Activated naive CD8-positive, alpha-beta T cell treated with anti-CD3 and anti-CD28 coated beads, Interleukin-2, amount 50 U/mL, for 24 hours (primary cell): ENCODE results near the gene B4GALNT1.
"Not testable (repeated sequence)": the region's sequence is repeated elsewhere in the genome, so short reads cannot be mapped to it uniquely, and the experiment has no call there.

ENCODE experiments used
- ATAC-seq: fragments of 150-1000 bp; cut with Tn5 transposase; one replicate; pipeline ENCODE4 v1.10.0; 2021
- DNase-seq: peaks from one replicate; pipeline ENCODE4 v3.0.0; 2021
- H3K27ac Mint-ChIP-seq: one replicate; pipeline ENCODE4 v1.8.0; 2021; ENCODE audit warnings: mild to moderate bottlenecking, mixed read lengths
- H3K27me3 Mint-ChIP-seq: one replicate; pipeline ENCODE4 v1.8.0; 2021; ENCODE audit warnings: mixed read lengths
- H3K36me3 Mint-ChIP-seq: one replicate; pipeline ENCODE4 v1.8.0; 2021; ENCODE audit warnings: low read depth, mixed read lengths
- H3K4me1 Mint-ChIP-seq: one replicate; pipeline ENCODE4 v1.8.0; 2021; ENCODE audit warnings: mixed read lengths
- H3K4me3 Mint-ChIP-seq: one replicate; pipeline ENCODE4 v1.8.0; 2021; ENCODE audit warnings: mild to moderate bottlenecking, moderate library complexity, mixed read lengths
- H3K9me3 Mint-ChIP-seq: one replicate; pipeline ENCODE4 v1.8.0; 2021; ENCODE audit warnings: mixed read lengths

Gene B4GALNT1

GRCh38 chr12:57593187-57593586 lies 39.8 kb downstream of the B4GALNT1 start:
- ATAC-seq = no peak
- H3K4me1 Mint-ChIP-seq = peaks cover 22% of the 10 kb centered on the region
- DNase-seq = no peak
- no peak overlapping the region for H3K27ac Mint-ChIP-seq
- H3K27me3 Mint-ChIP-seq = no peaks in the 10 kb centered on the region
- H3K4me3 Mint-ChIP-seq = no peak overlapping the region
- H3K36me3 Mint-ChIP-seq = peaks cover 15% of the 10 kb centered on the region
- no peaks in the 10 kb centered on the region for H3K9me3 Mint-ChIP-seq

- no peaks in the 10 kb centered on the region for H3K9me3 Mint-ChIP-seq
- no peak overlapping the region for H3K27ac Mint-ChIP-seq
- peaks cover 22% of the 10 kb centered on the region for H3K4me1 Mint-ChIP-seq
Observed at GRCh38 chr12:57592551-57593165, 40.3 kb downstream of the B4GALNT1 start.

GRCh38 chr12:57591782-57592325 lies 41.1 kb downstream of the B4GALNT1 start:
- Mint-ChIP-seq H3K27me3 (no peaks in the 10 kb centered on the region), H3K27ac (peak overlapping the region; percentile 66), H3K9me3 (no peaks in the 10 kb centered on the region), H3K4me3 (peak overlapping the region; percentile 86), H3K36me3 (peaks cover 10% of the 10 kb centered on the region), H3K4me1 (peaks cover 22% of the 10 kb centered on the region)
- DNase-seq (no peak), ATAC-seq (no peak)

More at GRCh38 chr12:57592551-57593165, 40.3 kb downstream of the B4GALNT1 start:
- no peaks in the 10 kb centered on the region for H3K27me3 Mint-ChIP-seq
- DNase-seq (no peak), ATAC-seq (no peak)
- peak overlapping the region; percentile 86 for H3K4me3 Mint-ChIP-seq
- peaks cover 13% of the 10 kb centered on the region for H3K36me3 Mint-ChIP-seq

- Mint-ChIP-seq H3K27ac (peak within 1 kb of the TSS; percentile 75), H3K4me3 (peak within 1 kb of the TSS; percentile 86), H3K9me3 (no peaks in the 10 kb centered on the region), H3K4me1 (peaks cover 22% of the 10 kb centered on the region), H3K27me3 (no peaks in the 10 kb centered on the region), H3K36me3 (peaks cover 10% of the 10 kb centered on the region)
- peak; percentile 83 for DNase-seq
- ATAC-seq = peak; percentile 97
Observed at GRCh38 chr12:57590864-57591781, 41.9 kb downstream of the B4GALNT1 start, which contains the start of gene PIP4K2C. Gene PIP4K2C (plus strand): TSS chr12:57591192. CDS start chr12:57591290, 98 bp downstream.

GRCh38 chr12:57590479-57590863 lies 42.5 kb downstream of the B4GALNT1 start:
- Mint-ChIP-seq H3K4me1 (peaks cover 22% of the 10 kb centered on the region), H3K27me3 (no peaks in the 10 kb centered on the region), H3K36me3 (peaks cover 5% of the 10 kb centered on the region), H3K27ac (peak overlapping the region; percentile 75), H3K4me3 (peak overlapping the region; percentile 86), H3K9me3 (no peaks in the 10 kb centered on the region)
- DNase-seq = no peak
- ATAC-seq = no peak

GRCh38 chr12:57588951-57589610 lies 43.9 kb downstream of the B4GALNT1 start:
- H3K4me1 Mint-ChIP-seq = peaks cover 22% of the 10 kb centered on the region
- not testable (repeated sequence) for ATAC-seq, H3K36me3 Mint-ChIP-seq, H3K9me3 Mint-ChIP-seq, H3K4me3 Mint-ChIP-seq, DNase-seq, H3K27ac Mint-ChIP-seq, H3K27me3 Mint-ChIP-seq

- Mint-ChIP-seq H3K9me3 (no peaks in the 10 kb centered on the region), H3K4me1 (peaks cover 11% of the 10 kb centered on the region), H3K4me3 (no peak overlapping the region), H3K27ac (no peak overlapping the region), H3K36me3 (no peaks in the 10 kb centered on the region), H3K27me3 (peaks cover 3% of the 10 kb centered on the region)
- ATAC-seq = no peak
- DNase-seq = no peak
Observed at GRCh38 chr12:57586832-57587429, 46.1 kb downstream of the B4GALNT1 start.

- no peak for ATAC-seq
- H3K4me3 Mint-ChIP-seq = no peak overlapping the region
- H3K36me3 Mint-ChIP-seq = no peaks in the 10 kb centered on the region
- no peak for DNase-seq
- H3K27me3 Mint-ChIP-seq = peaks cover 3% of the 10 kb centered on the region
- H3K4me1 Mint-ChIP-seq = peaks cover 6% of the 10 kb centered on the region
- H3K27ac Mint-ChIP-seq = no peak overlapping the region
- no peaks in the 10 kb centered on the region for H3K9me3 Mint-ChIP-seq
Observed at GRCh38 chr12:57586128-57586527, 46.9 kb downstream of the B4GALNT1 start.

GRCh38 chr12:57585156-57585555 lies 47.8 kb downstream of the B4GALNT1 start:
- Mint-ChIP-seq H3K36me3 (no peaks in the 10 kb centered on the region), H3K27ac (no peak overlapping the region), H3K4me3 (no peak overlapping the region), H3K4me1 (no peaks in the 10 kb centered on the region), H3K27me3 (peaks cover 3% of the 10 kb centered on the region), H3K9me3 (no peaks in the 10 kb centered on the region)
- DNase-seq (no peak), ATAC-seq (no peak)

GRCh38 chr12:57584690-57585089 lies 48.3 kb downstream of the B4GALNT1 start:
- H3K4me1 Mint-ChIP-seq = no peaks in the 10 kb centered on the region

GRCh38 chr12:57584050-57584449 lies 49.0 kb downstream of the B4GALNT1 start:
- Mint-ChIP-seq H3K4me3 (no peak overlapping the region), H3K27ac (no peak overlapping the region), H3K4me1 (no peaks in the 10 kb centered on the region), H3K27me3 (peaks cover 3% of the 10 kb centered on the region), H3K9me3 (no peaks in the 10 kb centered on the region), H3K36me3 (no peaks in the 10 kb centered on the region)
- ATAC-seq (no peak), DNase-seq (no peak)

More at GRCh38 chr12:57584690-57585089, 48.3 kb downstream of the B4GALNT1 start:
- no peaks in the 10 kb centered on the region for H3K36me3 Mint-ChIP-seq
- DNase-seq (no peak), ATAC-seq (no peak)
- H3K4me3 Mint-ChIP-seq = no peak overlapping the region
- H3K27ac Mint-ChIP-seq = no peak overlapping the region
- H3K9me3 Mint-ChIP-seq = no peaks in the 10 kb centered on the region
- peaks cover 3% of the 10 kb centered on the region for H3K27me3 Mint-ChIP-seq

GRCh38 chr12:57583008-57583831 lies 49.8 kb downstream of the B4GALNT1 start:
- Mint-ChIP-seq H3K4me1 (no peaks in the 10 kb centered on the region), H3K9me3 (no peaks in the 10 kb centered on the region), H3K4me3 (no peak overlapping the region), H3K27me3 (peaks cover 3% of the 10 kb centered on the region), H3K36me3 (no peaks in the 10 kb centered on the region), H3K27ac (no peak overlapping the region)
- peak; percentile 66 for DNase-seq
- ATAC-seq = peak; percentile 99

- no peak overlapping the region for H3K27ac Mint-ChIP-seq
- no peaks in the 10 kb centered on the region for H3K36me3 Mint-ChIP-seq
- H3K4me3 Mint-ChIP-seq = no peak overlapping the region
- no peaks in the 10 kb centered on the region for H3K9me3 Mint-ChIP-seq
- peaks cover 3% of the 10 kb centered on the region for H3K27me3 Mint-ChIP-seq
- no peak for DNase-seq
- no peaks in the 10 kb centered on the region for H3K4me1 Mint-ChIP-seq
- no peak for ATAC-seq
Observed at GRCh38 chr12:57582440-57582839, 50.6 kb downstream of the B4GALNT1 start.
